ENCODE measurements around the gene ENOSF1.

GRCh38 chr18:685438-685837 is 27.0 kb downstream of the ENOSF1 start:
- no peak for TF ChIP-seq ZNF747 (CRISPR knock-in tag; IDR thresholded peaks at IDR 0.05; ENCODE audit: borderline replicate concordance)
- TF ChIP-seq TAF15 (IDR thresholded peaks at IDR 0.05; ENCODE audit: low read depth, low read length, poor library complexity, severe bottlenecking) = no peak
- TF ChIP-seq CTCF (CRISPR knock-in tag; IDR thresholded peaks at IDR 0.05) = no peak
- TF ChIP-seq BRF2 (CRISPR knock-in tag; IDR thresholded peaks at IDR 0.05) = no peak
- TF ChIP-seq, protein P1, sequence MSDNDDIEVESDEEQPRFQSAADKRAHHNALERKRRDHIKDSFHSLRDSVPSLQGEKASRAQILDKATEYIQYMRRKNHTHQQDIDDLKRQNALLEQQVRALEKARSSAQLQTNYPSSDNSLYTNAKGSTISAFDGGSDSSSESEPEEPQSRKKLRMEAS (IDR thresholded peaks at IDR 0.05) = no peak
- no peak for TF ChIP-seq EP300 (IDR thresholded peaks at IDR 0.05; ENCODE audit: low read depth in 2 of 2, low read length in 2 of 2)
- TF ChIP-seq EP300 (CRISPR knock-in tag; IDR thresholded peaks at IDR 0.05; ENCODE audit: borderline replicate concordance) = no peak
- TF ChIP-seq EEA1 (CRISPR knock-in tag; IDR thresholded peaks at IDR 0.05; ENCODE audit: borderline replicate concordance) = no peak
- no peak for TF ChIP-seq ZBTB1 (CRISPR knock-in tag; IDR thresholded peaks at IDR 0.05; ENCODE audit: borderline replicate concordance)
- TF ChIP-seq POLR2AphosphoS5 (IDR thresholded peaks at IDR 0.05; ENCODE audit: low read depth, low read length) = no peak
- TF ChIP-seq MAZ (IDR thresholded peaks at IDR 0.05; ENCODE audit: borderline replicate concordance, low read depth, low read length) = no peak
- TF ChIP-seq MAZ (CRISPR knock-in tag; IDR thresholded peaks at IDR 0.05; ENCODE audit: low read depth) = no peak

Measured in HepG2 (cell line).